CD4-positive, alpha-beta T cell treated with Interleukin-12 subunit alpha and Interleukin-12 subunit beta, for 1 hour (primary cell): ENCODE results near the gene CNTNAP4.

Experiments used
- DNase-seq: peaks from one replicate; pipeline ENCODE4 v3.0.0-alpha.2; 2020

CNTNAP4 gene

GRCh38 chr16:76500006-76500405 is 222.8 kb downstream of the CNTNAP4 start:
- DNase-seq: no peak

- DNase-seq: no peak
Observed at GRCh38 chr16:76502063-76502462, 224.9 kb downstream of the CNTNAP4 start.

GRCh38 chr16:76502555-76502954 is 225.4 kb downstream of the CNTNAP4 start:
- no peak for DNase-seq

GRCh38 chr16:76503091-76503490 is 225.9 kb downstream of the CNTNAP4 start:
- no peak for DNase-seq

- no peak for DNase-seq
Observed at GRCh38 chr16:76511203-76511602, 234.0 kb downstream of the CNTNAP4 start.

GRCh38 chr16:76518781-76519180 is 241.6 kb downstream of the CNTNAP4 start:
- no peak for DNase-seq

GRCh38 chr16:76524356-76524755 is 247.2 kb downstream of the CNTNAP4 start:
- DNase-seq: no peak

GRCh38 chr16:76524769-76525168 is 247.6 kb downstream of the CNTNAP4 start:
- DNase-seq: no peak

- DNase-seq: no peak
Observed at GRCh38 chr16:76527244-76527643, 250.0 kb downstream of the CNTNAP4 start.

- DNase-seq: no peak
Observed at GRCh38 chr16:76529120-76529519, 251.9 kb downstream of the CNTNAP4 start.

- DNase-seq: no peak
Observed at GRCh38 chr16:76531236-76531635, 254.0 kb downstream of the CNTNAP4 start.

- no peak for DNase-seq
Observed at GRCh38 chr16:76532188-76532973, 255.2 kb downstream of the CNTNAP4 start.

GRCh38 chr16:76539609-76540008 is 262.4 kb downstream of the CNTNAP4 start:
- no peak for DNase-seq

- no peak for DNase-seq
Observed at GRCh38 chr16:76541070-76541469, 263.9 kb downstream of the CNTNAP4 start.

GRCh38 chr16:76565542-76565941 is 288.3 kb downstream of the CNTNAP4 start:
- no peak for DNase-seq

GRCh38 chr16:76571755-76572154 is 294.6 kb downstream of the CNTNAP4 start:
- DNase-seq: no peak

- no peak for DNase-seq
Observed at GRCh38 chr16:76573281-76573680, 296.1 kb downstream of the CNTNAP4 start.

GRCh38 chr16:76574651-76575050 is 297.4 kb downstream of the CNTNAP4 start:
- DNase-seq: no peak

- no peak for DNase-seq
Observed at GRCh38 chr16:76576526-76576925, 299.3 kb downstream of the CNTNAP4 start.

- no peak for DNase-seq
Observed at GRCh38 chr16:76577003-76577402, 299.8 kb downstream of the CNTNAP4 start.

GRCh38 chr16:76579277-76579922 is 302.2 kb downstream of the CNTNAP4 start:
- no peak for DNase-seq

- no peak for DNase-seq
Observed at GRCh38 chr16:76583466-76583865, 306.3 kb downstream of the CNTNAP4 start.

GRCh38 chr16:76583945-76584344 is 306.7 kb downstream of the CNTNAP4 start:
- no peak for DNase-seq

GRCh38 chr16:76598498-76598897 is 321.3 kb downstream of the CNTNAP4 start:
- no peak for DNase-seq

- no peak for DNase-seq
Observed at GRCh38 chr16:76607317-76607716, 330.1 kb downstream of the CNTNAP4 start.
